Tibial nerve (tissue), 4 donors: Measurements from ENCODE around the gene TARDBP.

Source experiments
- CTCF ChIP-seq, 5 experiments: fragments of 200-600 bp in 3 of 5; fragments of 450-650 bp in 2 of 5; sonication (generic) in 3 of 5; IDR thresholded peaks; one replicate each; pipeline ENCODE4 v1.5.1; 2016 to 2019; ENCODE audit warnings: antibody characterized with exemption in 5 of 5, mild to moderate bottlenecking in 3 of 5, moderate library complexity in 2 of 5
- EP300 ChIP-seq, 2 donors: sonication (generic); formaldehyde crosslinking; IDR thresholded peaks; one replicate each; pipeline ENCODE4 v1.6.1; 2017; ENCODE audit warnings: antibody characterized with exemption in 2 of 2, mild to moderate bottlenecking in 1 of 2
- POLR2A ChIP-seq, 2 donors: fragments of 450-650 bp; IDR thresholded peaks; one replicate each; pipeline ENCODE4 v1.6.1; 2017; ENCODE audit warnings: antibody characterized with exemption in 2 of 2, mild to moderate bottlenecking in 2 of 2, moderate library complexity in 2 of 2

- no peak for TF ChIP-seq CTCF (IDR thresholded peaks at IDR 0.05)
- no peak for TF ChIP-seq POLR2A (IDR thresholded peaks at IDR 0.05)
- TF ChIP-seq EP300 (IDR thresholded peaks at IDR 0.05), result no peak
Observed at GRCh38 chr1:11042065-11042464, 29.6 kb downstream of the TARDBP start.
